ENCODE data around the gene FLNB. TPM values are rescaled to one million over a fixed set of nuclear protein-coding genes. Genes with fewer than 3 reads are reported as not detected.

The FLNB gene
- total and polyA plus RNA-seq, 2 of the 4 experiments (the other 2 are of a cell fraction), result 78.0 to 136 TPM

GRCh38 chr3:58206406-58207011 lies 198.3 kb downstream of the FLNB start:
- H3K9ac ChIP-seq (ENCODE audit: low read depth, low read length), result no peak overlapping the region
- DNase-seq, result peak; percentile 56
- H3K9me1 ChIP-seq (ENCODE audit: insufficient read depth, low read length), result no peaks in the 10 kb centered on the region
- no peak overlapping the region for H3K18ac ChIP-seq (ENCODE audit: low read depth, low read length)
- H2AFZ ChIP-seq (replicated peaks; ENCODE audit: low read length, poor library complexity), result peak overlapping the region; percentile 5
- dilution Hi-C loops (cut with HindIII; ENCODE audit: low sequenced_read_pairs, unreplicated experiment) (no loop called here), in situ Hi-C loops (cut with MboI; ENCODE audit: low sequenced_read_pairs) (no loop called here), intact Hi-C loops (cut with micrococcal nuclease) (no loop called here)
- no peaks in the 10 kb centered on the region; the same call in 1 of the 2 replicates for H3K4me1 ChIP-seq (ENCODE audit: control insufficient read depth, insufficient read depth, low read length)
- no peaks in the 10 kb centered on the region for H3K36me3 ChIP-seq (ENCODE audit: control insufficient read depth, insufficient read depth, low read length)
- H3K4me2 ChIP-seq (ENCODE audit: low read depth, low read length), result no peak overlapping the region
- H2AK5ac ChIP-seq (ENCODE audit: low read depth, low read length), result no peak overlapping the region
- H3K79me1 ChIP-seq (ENCODE audit: low read depth in 1 of 2, low read length in 2 of 2), result no peaks in the 10 kb centered on the region
- H3K23ac ChIP-seq (ENCODE audit: low read depth, low read length), result no peak overlapping the region
- 14% methylated on average over 1 of the region's 5 CpGs; no CpG with 5 or more reads in 1 of the 2 experiments for WGBS, 2 experiments (ENCODE audit: extremely low coverage in 2 of 2, insufficient read length in 1 of 2)
- H2AK9ac ChIP-seq (replicated peaks; ENCODE audit: low read depth, low read length, poor library complexity), result no peak overlapping the region
- no peak overlapping the region for H3K56ac ChIP-seq (ENCODE audit: extremely low read depth, insufficient read depth, low read length)
- H4K5ac ChIP-seq (ENCODE audit: low read depth, low read length), result no peak overlapping the region
- peaks cover 2% of the 10 kb centered on the region; the same call in 1 of the 2 replicates for H3K9me3 ChIP-seq (ENCODE audit: control insufficient read depth, insufficient read depth, low read length)
- no peak overlapping the region for H3K27ac ChIP-seq (ENCODE audit: insufficient read depth, low read length)
- ChIA-PET CTCF (no interaction called here), POLR2A (ENCODE audit: unreplicated experiment) (no interaction called here)
- no peak for TF ChIP-seq RAD21 (IDR thresholded peaks at IDR 0.05; ENCODE audit: low read length)
- no peak for TF ChIP-seq MXI1 (IDR thresholded peaks at IDR 0.05; ENCODE audit: borderline replicate concordance, low read depth, low read length)
- TF ChIP-seq MAZ (IDR thresholded peaks at IDR 0.05; ENCODE audit: borderline replicate concordance, low read depth, low read length), result no peak
- no peak for TF ChIP-seq CTCF (conservative IDR thresholded peaks at IDR 0.05; ENCODE audit: low read depth, low read length)
- TF ChIP-seq MAFK (IDR thresholded peaks at IDR 0.05; ENCODE audit: low read depth, low read length), result peak; percentile 44; the same call in 1 of the 2 replicates
- TF ChIP-seq RFX5 (IDR thresholded peaks at IDR 0.05; ENCODE audit: low read depth, low read length), result no peak
- no peak for TF ChIP-seq ELK1 (IDR thresholded peaks at IDR 0.05; ENCODE audit: borderline replicate concordance, low read depth, low read length)
- no peak for TF ChIP-seq BHLHE40 (IDR thresholded peaks at IDR 0.05; ENCODE audit: low read depth, low read length)
- TF ChIP-seq SMC3 (IDR thresholded peaks at IDR 0.05; ENCODE audit: low read depth, low read length), result no peak
- TF ChIP-seq CEBPB (IDR thresholded peaks at IDR 0.05; ENCODE audit: low read depth, low read length), result 0 out of 2 replicates have a peak, but pooled peaks have one; percentile 18
- TF ChIP-seq FOS (IDR thresholded peaks at IDR 0.05; ENCODE audit: low read depth, low read length), result no peak
- TF ChIP-seq NFE2L2 (IDR thresholded peaks at IDR 0.05; ENCODE audit: low read depth, low read length), result no peak
- TF ChIP-seq USF2 (IDR thresholded peaks at IDR 0.05; ENCODE audit: low read depth, low read length), result no peak
- TF ChIP-seq RCOR1 (IDR thresholded peaks at IDR 0.05; ENCODE audit: insufficient replicate concordance, low read length), result no peak
- no peak for TF ChIP-seq CHD1 (IDR thresholded peaks at IDR 0.05; ENCODE audit: low read depth, low read length)
- H2BK20ac ChIP-seq (ENCODE audit: low read depth, low read length), result no peak overlapping the region
- H4K20me1 ChIP-seq (ENCODE audit: insufficient read depth, low read length), result no peaks in the 10 kb centered on the region
- no peak overlapping the region for H2BK120ac ChIP-seq (ENCODE audit: low read depth, low read length)
- H3K4ac ChIP-seq (ENCODE audit: low read depth, low read length), result no peak overlapping the region
- H3K27me3 ChIP-seq (ENCODE audit: control insufficient read depth, insufficient read depth, low read length), result peaks cover 33% of the 10 kb centered on the region
- no peak overlapping the region for H4K91ac ChIP-seq (ENCODE audit: insufficient read depth, low read depth, low read length)
- no peak overlapping the region for H3K4me3 ChIP-seq (ENCODE audit: insufficient read depth, low read depth, low read length)
- H2BK15ac ChIP-seq (ENCODE audit: low read depth, low read length), result no peak overlapping the region
- H4K8ac ChIP-seq (ENCODE audit: low read depth in 2 of 2, low read length in 2 of 2), result no peak overlapping the region
- no peak overlapping the region for H2BK5ac ChIP-seq (ENCODE audit: low read depth, low read length, poor library complexity, severe bottlenecking)
- BruUV-seq (replicated peaks), result no TSS peak
- H3K14ac ChIP-seq (replicated peaks; ENCODE audit: low read depth, low read length), result no peak overlapping the region
- peak; percentile 72 for ATAC-seq (ENCODE audit: low read depth)
